K562 (cell line): ENCODE data around the gene SESN3. TPM values are rescaled to one million over a fixed set of nuclear protein-coding genes. Genes with fewer than 3 reads are reported as not detected.

Experiments used
- BCL6 ChIP-seq: fragments of 250-450 bp; sonication (Bioruptor Pico); IDR thresholded peaks from 2 replicates; pipeline ENCODE4 v1.4.0; 2020
- C11orf30 ChIP-seq: fragments of 450-650 bp; IDR thresholded peaks from 2 replicates; pipeline ENCODE4 v1.6.1; 2016; ENCODE audit warnings: low read depth, mild to moderate bottlenecking
- CBFA2T3 ChIP-seq: fragments of 450-650 bp; IDR thresholded peaks from 2 replicates; pipeline ENCODE4 v1.6.1; 2017
- CREB5 ChIP-seq: fragments of 250-450 bp; sonication (Bioruptor Pico); IDR thresholded peaks from 2 replicates; pipeline ENCODE4 v1.5.0; 2020; ENCODE audit warnings: mild to moderate bottlenecking
- EGR1 ChIP-seq: fragments of 450-650 bp; conservative IDR thresholded peaks from 2 replicates; pipeline ENCODE4 v1.6.1; 2017; ENCODE audit warnings: mild to moderate bottlenecking
- ETV1 ChIP-seq: fragments of 450-650 bp; conservative IDR thresholded peaks from 2 replicates; pipeline ENCODE4 v1.6.1; 2016; ENCODE audit warnings: missing genetic modification characterization, control low read depth, low read depth, missing compliant biosample characterization
- GTF2A2 ChIP-seq: IDR thresholded peaks from 2 replicates; pipeline ENCODE4 v1.6.1; 2016; ENCODE audit warnings: mild to moderate bottlenecking, missing genetic modification characterization, missing compliant biosample characterization
- HDAC1 ChIP-seq, 2 experiments: fragments of 450-650 bp; IDR thresholded peaks; 2 replicates each; pipeline ENCODE4 v1.6.1; 2016 to 2017; ENCODE audit warnings: inconsistent platforms in 1 of 2, mild to moderate bottlenecking in 1 of 2, moderate library complexity in 1 of 2
- L3MBTL2 ChIP-seq: fragments of 450-650 bp; IDR thresholded peaks from 2 replicates; pipeline ENCODE4 v1.6.1; 2016; ENCODE audit warnings: mild to moderate bottlenecking, moderate library complexity
- POLR2A ChIP-seq: fragments of 450-650 bp; conservative IDR thresholded peaks from 2 replicates; pipeline ENCODE4 v1.6.1; 2016
- POLR3G ChIP-seq: IDR thresholded peaks from 2 replicates; pipeline ENCODE4 v1.6.1; 2011; ENCODE audit not compliant: insufficient read length, insufficient replicate concordance; ENCODE audit errors: extremely low read depth
- SMAD3 ChIP-seq: fragments of 450-650 bp; formaldehyde crosslinking; conservative IDR thresholded peaks from 2 replicates; pipeline ENCODE4 v1.4.0; 2020; ENCODE audit warnings: mild to moderate bottlenecking
- SMARCA4 ChIP-seq: fragments of 450-650 bp; IDR thresholded peaks from 2 replicates; pipeline ENCODE4 v1.6.1; 2016
- SMARCC2 ChIP-seq: fragments of 450-650 bp; IDR thresholded peaks from 2 replicates; pipeline ENCODE4 v1.6.1; 2017; ENCODE audit warnings: antibody characterized with exemption, moderate library complexity, mild to moderate bottlenecking, low read depth
- SRSF3 ChIP-seq: fragments of 200-400 bp; formaldehyde crosslinking; IDR thresholded peaks from 2 replicates; pipeline ENCODE4 v1.6.1; 2016; ENCODE audit warnings: mild to moderate bottlenecking, low read length, moderate library complexity; ENCODE audit not compliant: insufficient read depth
- TAL1 ChIP-seq: fragments of 450-650 bp; IDR thresholded peaks from 2 replicates; pipeline ENCODE4 v1.6.1; 2016; ENCODE audit warnings: mild to moderate bottlenecking
- ZBTB26 ChIP-seq: fragments of 450-650 bp; formaldehyde crosslinking; IDR thresholded peaks from 2 replicates; pipeline ENCODE4 v1.4.0; 2022; ENCODE audit warnings: missing genetic modification characterization
- ZNF253 ChIP-seq: fragments of 250-450 bp; sonication (Bioruptor Pico); conservative IDR thresholded peaks from 2 replicates; pipeline ENCODE4 v1.6.1; 2021; ENCODE audit warnings: mild to moderate bottlenecking
- ZNF311 ChIP-seq: fragments of 250-450 bp; sonication (Bioruptor Pico); IDR thresholded peaks from 2 replicates; pipeline ENCODE4 v1.4.0; 2020; ENCODE audit warnings: mild to moderate bottlenecking, moderate library complexity
- ZNF354B ChIP-seq: fragments of 250-450 bp; sonication (Bioruptor Pico); IDR thresholded peaks from 2 replicates; pipeline ENCODE4 v1.4.0; 2020
- ZNF436 ChIP-seq: fragments of 250-450, 450-650 bp; sonication (Bioruptor Pico); formaldehyde crosslinking; IDR thresholded peaks from 2 replicates; pipeline ENCODE4 v1.7.0; 2020; ENCODE audit warnings: mild to moderate bottlenecking
- ZNF507 ChIP-seq: conservative IDR thresholded peaks from 2 replicates; pipeline ENCODE4 v1.6.1; 2017; ENCODE audit warnings: missing genetic modification characterization, missing compliant biosample characterization
- ZNF583 ChIP-seq: fragments of 250-450 bp; sonication (Bioruptor Pico); IDR thresholded peaks from 2 replicates; pipeline ENCODE4 v1.4.0; 2020
- ZSCAN29 ChIP-seq: fragments of 450-650 bp; IDR thresholded peaks from 2 replicates; pipeline ENCODE4 v1.6.1; 2017
- polyA plus RNA-seq, 8 experiments: library from polyadenylated mRNA; depleted of rRNA in 4 of 8; stranded (reverse) in 5 of 8; unstranded in 3 of 8; fragments of >200 nt; fragmentation: Nextera tagmentation in 2 of 8; fragmentation: Illumina TruSeq in 1 of 8; extraction: Ambion mirVana in 2 of 8; extraction: Trizol in 1 of 8; gene quantifications; 2 replicates each; pipeline versions ENCODE4 v1.2.1 to v1.2.3, GENCODE V29; 2011 to 2014; ENCODE audit warnings: inconsistent platforms in 1 of 8, missing spikeins in 1 of 8
- total RNA-seq, 7 experiments: library from RNA; depleted of rRNA in 6 of 7; stranded (reverse); fragments of >200 nt in 6 of 7; fragmentation: Illumina TruSeq in 2 of 7; extraction: Trizol in 2 of 7; gene quantifications; 2 replicates each; pipeline versions ENCODE4 v1.2.1 to v1.2.3, GENCODE V29; 2011 to 2021; ENCODE audit warnings: low replicate concordance in 1 of 7

Gene SESN3
- total and polyA plus RNA-seq, 9 of the 15 experiments (the other 6 are each of a cell fraction or from before 2014, with no cell fraction given) = 0.44 to 2.6 (median 1.5) TPM

DNA sequence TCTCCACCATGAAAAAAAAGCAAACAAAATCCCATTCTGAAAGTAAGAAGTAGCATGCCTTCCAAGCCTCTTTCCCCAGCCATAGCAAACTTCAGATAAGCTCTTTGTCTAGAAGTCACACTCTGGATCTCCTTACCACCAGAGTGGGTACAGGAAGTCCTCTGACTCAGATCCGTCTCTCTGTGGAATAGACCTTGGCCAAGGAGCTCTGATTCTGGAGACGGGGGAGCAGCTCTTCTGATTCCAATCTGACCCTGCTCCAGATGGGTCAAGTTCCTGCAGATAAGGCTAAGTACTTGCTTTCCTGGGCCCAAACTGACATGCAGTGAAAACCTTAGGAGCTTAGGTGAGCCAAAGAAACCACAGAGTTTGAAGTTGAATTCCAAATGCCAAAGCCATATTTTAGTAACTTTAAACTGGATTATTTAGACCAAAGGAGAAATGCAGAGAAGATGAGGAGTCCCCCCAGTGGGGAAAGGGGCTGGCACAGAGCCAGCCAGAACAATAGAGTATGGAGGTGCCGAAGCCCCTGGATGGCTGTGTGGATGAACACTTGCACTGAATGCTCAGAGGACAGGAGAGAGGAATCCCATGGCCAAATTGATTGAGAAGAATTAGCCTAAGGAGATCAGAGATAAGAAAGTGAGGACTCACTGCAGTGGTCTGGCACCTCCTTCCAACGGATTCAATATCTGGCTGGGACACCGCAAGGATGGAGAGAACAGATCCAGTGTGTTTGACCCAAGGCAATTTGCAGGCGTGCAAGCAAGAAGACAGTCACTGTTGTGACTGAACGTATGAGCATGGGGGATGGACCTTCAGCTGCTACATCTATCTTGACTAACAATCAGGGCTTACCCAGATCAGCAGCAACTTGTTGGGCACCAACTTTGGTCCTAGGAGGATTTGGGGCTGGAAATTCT lies 86.4 kb downstream of the SESN3 start (continued):
- TF ChIP-seq CREB5 (CRISPR knock-in tag) = no peak
- 0 out of 2 replicates have a peak, but pooled peaks have one; percentile 56 for TF ChIP-seq SMARCC2
- no peak for TF ChIP-seq ZBTB26 (CRISPR knock-in tag)
- TF ChIP-seq L3MBTL2 = no peak
- no peak for TF ChIP-seq ZSCAN29
- TF ChIP-seq ZNF253 = no peak
- TF ChIP-seq HDAC1 (IDR thresholded peaks at IDR 0.05) = peak in 1 of 2 experiments; percentile 52; a peak in 2 of 4 replicates
- no peak for TF ChIP-seq ZNF583 (CRISPR knock-in tag)
- peak; percentile 36 for TF ChIP-seq TAL1
- no peak for TF ChIP-seq ZNF311 (CRISPR knock-in tag)
- TF ChIP-seq ZNF507 (tag) = no peak
- no peak for TF ChIP-seq BCL6 (CRISPR knock-in tag)
- TF ChIP-seq POLR2A = no peak
- TF ChIP-seq SMARCA4 = peak; percentile 67; the same call in 1 of the 2 replicates
- no peak for TF ChIP-seq POLR3G
- TF ChIP-seq C11orf30 = no peak
- TF ChIP-seq ZNF436 = no peak
- no peak for TF ChIP-seq SRSF3
- TF ChIP-seq GTF2A2 (tag) = no peak
- peak; percentile 26; the same call in 1 of the 2 replicates for TF ChIP-seq EGR1
- TF ChIP-seq SMAD3 (CRISPR knock-in tag) = no peak
- TF ChIP-seq CBFA2T3 = peak; percentile 73
- no peak for TF ChIP-seq ZNF354B
- TF ChIP-seq ETV1 = 0 out of 2 replicates have a peak, but pooled peaks have one; percentile 9
